Measurements from ENCODE around the gene TMEM169. TPM values are rescaled to one million over a fixed set of nuclear protein-coding genes. Genes with fewer than 3 reads are reported as not detected.

Gene TMEM169
- total RNA-seq, 1 donor from 2014 or later: 20.1 TPM

DNA sequence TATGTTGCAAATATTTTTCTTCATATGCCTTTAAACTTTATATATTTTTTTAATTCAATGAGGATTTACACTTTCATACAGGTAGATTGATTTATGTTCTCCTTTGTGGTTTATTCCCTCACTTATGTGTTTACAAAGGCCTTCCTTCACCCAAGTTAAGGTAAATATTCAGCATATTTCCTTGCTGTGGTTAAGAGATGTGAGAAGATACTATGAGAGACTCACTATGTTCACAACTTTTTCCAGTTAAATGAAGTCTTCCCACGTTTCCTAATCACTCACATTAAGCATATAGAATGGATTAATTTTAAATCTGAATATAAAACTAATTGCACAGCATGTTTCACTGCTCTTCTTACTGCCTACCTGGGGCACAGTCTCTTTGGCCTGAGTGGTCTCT is 707 bp upstream of the TMEM169 start:
- FAIRE-seq (no peak), DNase-seq (ENCODE audit: low read depth) (no peak)
- Histone ChIP-seq H4K20me1 (ENCODE audit: insufficient read depth, low read length) (no peaks in the 10 kb centered on the region), H2AFZ (ENCODE audit: low read depth, low read length) (peak overlapping the region; percentile 99), H3K27ac (ENCODE audit: low read depth, low read length) (no peak overlapping the region), H3K9ac (ENCODE audit: low read length) (peak overlapping the region; percentile 86), H3K9me3 (ENCODE audit: insufficient read depth, low read depth, low read length) (no peaks in the 10 kb centered on the region), H3K4me1 (ENCODE audit: insufficient read depth, low read length) (peaks cover 31% of the 10 kb centered on the region), H3K79me2 (ENCODE audit: insufficient read depth, low read length) (no peaks in the 10 kb centered on the region), H3K4me2 (ENCODE audit: low read length) (peak overlapping the region; percentile 95), H3K36me3 (ENCODE audit: insufficient read depth, low read length) (no peaks in the 10 kb centered on the region), H3K27me3 (ENCODE audit: insufficient read depth, low read length) (no peaks in the 10 kb centered on the region), H3K4me3 (ENCODE audit: insufficient read depth, low read depth, low read length) (peak overlapping the region; percentile 80)
- Mint-ChIP-seq H3K4me3 (ENCODE audit: unreplicated experiment) (peak overlapping the region; percentile 97), H3K4me1 (ENCODE audit: low read depth, unreplicated experiment) (peaks cover 38% of the 10 kb centered on the region), H3K27ac (ENCODE audit: unreplicated experiment) (peak overlapping the region; percentile 84), H3K36me3 (ENCODE audit: low read depth, unreplicated experiment) (no peaks in the 10 kb centered on the region), H3K9me3 (ENCODE audit: unreplicated experiment) (no peaks in the 10 kb centered on the region), H3K27me3 (ENCODE audit: low read depth, unreplicated experiment) (no peaks in the 10 kb centered on the region)
- TF ChIP-seq, protein P1, sequence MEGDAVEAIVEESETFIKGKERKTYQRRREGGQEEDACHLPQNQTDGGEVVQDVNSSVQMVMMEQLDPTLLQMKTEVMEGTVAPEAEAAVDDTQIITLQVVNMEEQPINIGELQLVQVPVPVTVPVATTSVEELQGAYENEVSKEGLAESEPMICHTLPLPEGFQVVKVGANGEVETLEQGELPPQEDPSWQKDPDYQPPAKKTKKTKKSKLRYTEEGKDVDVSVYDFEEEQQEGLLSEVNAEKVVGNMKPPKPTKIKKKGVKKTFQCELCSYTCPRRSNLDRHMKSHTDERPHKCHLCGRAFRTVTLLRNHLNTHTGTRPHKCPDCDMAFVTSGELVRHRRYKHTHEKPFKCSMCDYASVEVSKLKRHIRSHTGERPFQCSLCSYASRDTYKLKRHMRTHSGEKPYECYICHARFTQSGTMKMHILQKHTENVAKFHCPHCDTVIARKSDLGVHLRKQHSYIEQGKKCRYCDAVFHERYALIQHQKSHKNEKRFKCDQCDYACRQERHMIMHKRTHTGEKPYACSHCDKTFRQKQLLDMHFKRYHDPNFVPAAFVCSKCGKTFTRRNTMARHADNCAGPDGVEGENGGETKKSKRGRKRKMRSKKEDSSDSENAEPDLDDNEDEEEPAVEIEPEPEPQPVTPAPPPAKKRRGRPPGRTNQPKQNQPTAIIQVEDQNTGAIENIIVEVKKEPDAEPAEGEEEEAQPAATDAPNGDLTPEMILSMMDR (IDR thresholded peaks at IDR 0.05; ENCODE audit: insufficient read depth, low read depth, low read length): no peak
- no peak for TF ChIP-seq EZH2 (IDR thresholded peaks at IDR 0.05; ENCODE audit: insufficient read depth, low read length)

DNA sequence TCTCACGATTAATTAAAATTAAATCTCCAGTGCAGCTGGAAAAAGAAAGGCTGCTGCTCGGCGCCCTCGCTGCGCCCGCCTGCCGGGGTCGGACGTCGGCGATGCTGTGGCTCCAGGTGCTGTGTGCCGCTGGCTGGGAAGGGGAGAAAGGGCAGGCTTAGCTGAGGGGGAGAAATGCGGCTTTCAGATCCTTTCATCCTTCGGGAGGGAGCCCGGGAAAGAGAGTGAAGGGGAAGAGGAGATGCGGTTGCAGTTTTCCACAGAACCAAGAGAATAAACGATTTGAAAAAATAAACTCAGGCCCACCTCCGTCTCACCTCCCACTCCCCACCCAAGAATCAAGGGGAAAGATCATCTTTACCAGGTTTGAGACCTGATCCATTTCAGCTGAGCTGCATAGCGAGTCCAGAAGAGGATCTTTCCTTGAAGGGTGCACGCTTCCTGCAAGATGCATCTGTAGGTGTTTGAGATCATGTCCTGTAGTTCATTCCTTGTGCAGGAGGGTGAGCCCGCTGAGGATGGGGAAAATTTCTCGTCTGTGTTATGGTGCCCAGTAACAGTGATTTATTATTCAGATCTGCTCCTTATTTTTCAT is 495 bp downstream of the TMEM169 start:
- H3K27ac Mint-ChIP-seq (ENCODE audit: unreplicated experiment): peak overlapping the region; percentile 72
- H3K9me3 Mint-ChIP-seq (ENCODE audit: unreplicated experiment): no peaks in the 10 kb centered on the region
- TF ChIP-seq EZH2 (IDR thresholded peaks at IDR 0.05; ENCODE audit: insufficient read depth, low read length): no peak
- TF ChIP-seq, protein P1 (IDR thresholded peaks at IDR 0.05; ENCODE audit: insufficient read depth, low read depth, low read length): no peak
- peak overlapping the region; percentile 97 for H3K4me3 Mint-ChIP-seq (ENCODE audit: unreplicated experiment)
- Histone ChIP-seq H3K79me2 (ENCODE audit: insufficient read depth, low read length) (no peaks in the 10 kb centered on the region), H3K4me2 (ENCODE audit: low read length) (peak overlapping the region; percentile 95), H3K9me3 (ENCODE audit: insufficient read depth, low read depth, low read length) (no peaks in the 10 kb centered on the region), H3K36me3 (ENCODE audit: insufficient read depth, low read length) (no peaks in the 10 kb centered on the region), H2AFZ (ENCODE audit: low read depth, low read length) (peak overlapping the region; percentile 66), H3K27me3 (ENCODE audit: insufficient read depth, low read length) (no peaks in the 10 kb centered on the region), H3K9ac (ENCODE audit: low read length) (peak overlapping the region; percentile 86), H3K4me1 (ENCODE audit: insufficient read depth, low read length) (peaks cover 31% of the 10 kb centered on the region), H4K20me1 (ENCODE audit: insufficient read depth, low read length) (no peaks in the 10 kb centered on the region), H3K27ac (ENCODE audit: low read depth, low read length) (peak overlapping the region; percentile 40), H3K4me3 (ENCODE audit: insufficient read depth, low read depth, low read length) (peak overlapping the region; percentile 80)
- peaks cover 38% of the 10 kb centered on the region for H3K4me1 Mint-ChIP-seq (ENCODE audit: low read depth, unreplicated experiment)
- DNase-seq (ENCODE audit: low read depth): no peak
- H3K27me3 Mint-ChIP-seq (ENCODE audit: low read depth, unreplicated experiment): no peaks in the 10 kb centered on the region
- H3K36me3 Mint-ChIP-seq (ENCODE audit: low read depth, unreplicated experiment): no peaks in the 10 kb centered on the region
- no peak for FAIRE-seq

DNA sequence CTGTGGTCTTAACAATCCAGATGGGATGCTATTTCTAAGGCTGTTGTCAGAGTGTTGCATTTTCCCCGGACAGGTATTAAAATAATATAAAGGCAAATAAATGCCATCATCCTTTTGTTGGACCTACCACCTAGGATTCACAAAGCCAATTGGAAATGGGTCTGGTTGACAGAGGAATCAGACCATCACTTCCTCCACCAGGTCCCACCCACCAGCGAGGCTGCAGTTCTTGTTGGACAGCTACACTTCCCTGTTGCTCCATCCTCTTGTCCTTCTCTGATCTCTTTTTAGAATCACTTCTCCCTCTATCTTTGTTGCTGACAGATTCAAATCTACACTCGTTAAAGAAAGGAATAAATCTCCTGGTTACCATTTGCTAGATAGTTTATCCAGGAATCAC is 1.1 kb downstream of the TMEM169 start:
- H3K27me3 ChIP-seq (ENCODE audit: insufficient read depth, low read length): no peaks in the 10 kb centered on the region
- TF ChIP-seq EZH2 (IDR thresholded peaks at IDR 0.05; ENCODE audit: insufficient read depth, low read length): no peak
- TF ChIP-seq, protein P1 (IDR thresholded peaks at IDR 0.05; ENCODE audit: insufficient read depth, low read depth, low read length): no peak
- H3K27ac ChIP-seq (ENCODE audit: low read depth, low read length): no peak overlapping the region
- peaks cover 38% of the 10 kb centered on the region for H3K4me1 Mint-ChIP-seq (ENCODE audit: low read depth, unreplicated experiment)
- H4K20me1 ChIP-seq (ENCODE audit: insufficient read depth, low read length): no peaks in the 10 kb centered on the region
- no peak overlapping the region for H3K9ac ChIP-seq (ENCODE audit: low read length)
- DNase-seq (ENCODE audit: low read depth): peak; percentile 29
- peak overlapping the region; percentile 97 for H3K4me3 Mint-ChIP-seq (ENCODE audit: unreplicated experiment)
- H3K4me2 ChIP-seq (ENCODE audit: low read length): peak overlapping the region; percentile 95
- no peaks in the 10 kb centered on the region for H3K36me3 Mint-ChIP-seq (ENCODE audit: low read depth, unreplicated experiment)
- H3K9me3 Mint-ChIP-seq (ENCODE audit: unreplicated experiment): no peaks in the 10 kb centered on the region
- H2AFZ ChIP-seq (ENCODE audit: low read depth, low read length): no peak overlapping the region
- H3K36me3 ChIP-seq (ENCODE audit: insufficient read depth, low read length): no peaks in the 10 kb centered on the region
- H3K27ac Mint-ChIP-seq (ENCODE audit: unreplicated experiment): peak overlapping the region; percentile 63
- peaks cover 31% of the 10 kb centered on the region for H3K4me1 ChIP-seq (ENCODE audit: insufficient read depth, low read length)
- FAIRE-seq: no peak
- no peaks in the 10 kb centered on the region for H3K9me3 ChIP-seq (ENCODE audit: insufficient read depth, low read depth, low read length)
- no peaks in the 10 kb centered on the region for H3K79me2 ChIP-seq (ENCODE audit: insufficient read depth, low read length)
- peak overlapping the region; percentile 80 for H3K4me3 ChIP-seq (ENCODE audit: insufficient read depth, low read depth, low read length)
- H3K27me3 Mint-ChIP-seq (ENCODE audit: low read depth, unreplicated experiment): no peaks in the 10 kb centered on the region
